Tongue (tissue), 2 donors: ENCODE results near the gene SLC5A10. TPM values are rescaled to one million over a fixed set of nuclear protein-coding genes. Genes with fewer than 3 reads are reported as not detected.

Experiments used
- DNase-seq: peaks from one replicate; pipeline ENCODE4 v3.0.0-alpha.2; 2015
- total RNA-seq: library from RNA; depleted of rRNA; stranded (reverse); fragments of >200 nt; gene quantifications from one replicate; pipeline ENCODE4 v1.2.3, GENCODE V29; 2014

Gene SLC5A10
- total RNA-seq, 1 donor from 2014 or later, result not detected

GRCh38 chr17:18986541-18987229 lies 34.7 kb downstream of the SLC5A10 start:
- DNase-seq, result no peak

- no peak for DNase-seq
These were observed 35.3 kb downstream of the SLC5A10 start for GRCh38 chr17:18987230-18987610.

GRCh38 chr17:18987862-18988545 lies 36.0 kb downstream of the SLC5A10 start:
- DNase-seq, result no peak

- DNase-seq, result no peak
These were observed 36.7 kb downstream of the SLC5A10 start for GRCh38 chr17:18988546-18989173.

- DNase-seq, result no peak
These were observed 38.4 kb downstream of the SLC5A10 start for GRCh38 chr17:18990331-18990730.

GRCh38 chr17:18991531-18992315 lies 39.8 kb downstream of the SLC5A10 start:
- no peak for DNase-seq

- no peak for DNase-seq
These were observed 40.6 kb downstream of the SLC5A10 start for GRCh38 chr17:18992454-18993130.

GRCh38 chr17:18993905-18994526 lies 42.1 kb downstream of the SLC5A10 start:
- no peak for DNase-seq

- DNase-seq, result peak; percentile 81
These were observed 42.7 kb downstream of the SLC5A10 start for GRCh38 chr17:18994631-18995030.

GRCh38 chr17:18995220-18995619 lies 43.3 kb downstream of the SLC5A10 start:
- DNase-seq, result no peak

GRCh38 chr17:18996458-18996857 lies 44.5 kb downstream of the SLC5A10 start:
- DNase-seq, result no peak

GRCh38 chr17:18997650-18998196 lies 45.8 kb downstream of the SLC5A10 start:
- no peak for DNase-seq

GRCh38 chr17:18999394-18999793 lies 47.4 kb downstream of the SLC5A10 start:
- no peak for DNase-seq

- no peak for DNase-seq
These were observed 47.9 kb downstream of the SLC5A10 start for GRCh38 chr17:18999911-19000310.

GRCh38 chr17:19000531-19001325 lies 48.8 kb downstream of the SLC5A10 start:
- DNase-seq, result peak; percentile 63

GRCh38 chr17:19001907-19002590 lies 50.1 kb downstream of the SLC5A10 start:
- no peak for DNase-seq

GRCh38 chr17:19002805-19003542 lies 51.0 kb downstream of the SLC5A10 start:
- DNase-seq, result no peak

GRCh38 chr17:19003543-19004420 lies 51.8 kb downstream of the SLC5A10 start:
- DNase-seq, result peak; percentile 37
